ENCODE measurements around the gene KLC1.
"Not testable (repeated sequence)": the region's sequence is repeated elsewhere in the genome, so short reads cannot be mapped to it uniquely, and the experiment has no call there.

KLC1 gene

DNA sequence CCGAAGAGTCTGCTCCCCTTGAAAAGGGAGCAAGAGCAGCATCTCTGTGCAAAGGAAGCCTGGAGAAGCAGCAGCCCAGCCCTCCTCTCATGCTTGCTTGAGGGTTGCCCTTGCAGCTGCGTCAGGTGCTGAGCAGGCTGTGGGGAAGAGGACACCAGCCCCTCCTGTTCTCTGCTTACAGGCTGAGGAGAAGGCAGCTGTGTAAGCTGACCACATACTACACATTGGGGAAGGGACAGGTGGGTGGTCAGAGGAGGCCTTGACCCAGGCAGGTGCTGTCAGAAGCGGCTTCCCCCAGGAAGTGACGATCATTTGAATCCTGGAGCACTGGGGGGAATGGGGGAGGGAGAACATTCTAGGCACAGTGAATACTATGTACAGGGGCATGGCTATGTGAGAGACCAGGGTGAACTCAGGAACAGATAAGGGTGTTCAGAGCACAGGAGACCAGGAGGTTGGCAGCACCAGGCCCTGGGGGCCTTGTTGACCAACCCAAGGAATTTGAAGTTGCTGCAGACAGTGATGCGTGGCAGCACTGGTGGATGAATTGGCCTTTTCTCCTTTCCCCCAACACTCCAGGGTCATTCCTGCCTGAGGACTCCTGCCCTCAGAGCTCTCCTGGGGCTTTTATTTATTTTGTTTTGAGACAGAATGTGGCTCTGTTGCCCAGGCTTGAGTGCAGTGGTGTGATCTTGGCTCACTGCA is 2.7 kb upstream of the KLC1 start:
- no peak for DNase-seq

DNA sequence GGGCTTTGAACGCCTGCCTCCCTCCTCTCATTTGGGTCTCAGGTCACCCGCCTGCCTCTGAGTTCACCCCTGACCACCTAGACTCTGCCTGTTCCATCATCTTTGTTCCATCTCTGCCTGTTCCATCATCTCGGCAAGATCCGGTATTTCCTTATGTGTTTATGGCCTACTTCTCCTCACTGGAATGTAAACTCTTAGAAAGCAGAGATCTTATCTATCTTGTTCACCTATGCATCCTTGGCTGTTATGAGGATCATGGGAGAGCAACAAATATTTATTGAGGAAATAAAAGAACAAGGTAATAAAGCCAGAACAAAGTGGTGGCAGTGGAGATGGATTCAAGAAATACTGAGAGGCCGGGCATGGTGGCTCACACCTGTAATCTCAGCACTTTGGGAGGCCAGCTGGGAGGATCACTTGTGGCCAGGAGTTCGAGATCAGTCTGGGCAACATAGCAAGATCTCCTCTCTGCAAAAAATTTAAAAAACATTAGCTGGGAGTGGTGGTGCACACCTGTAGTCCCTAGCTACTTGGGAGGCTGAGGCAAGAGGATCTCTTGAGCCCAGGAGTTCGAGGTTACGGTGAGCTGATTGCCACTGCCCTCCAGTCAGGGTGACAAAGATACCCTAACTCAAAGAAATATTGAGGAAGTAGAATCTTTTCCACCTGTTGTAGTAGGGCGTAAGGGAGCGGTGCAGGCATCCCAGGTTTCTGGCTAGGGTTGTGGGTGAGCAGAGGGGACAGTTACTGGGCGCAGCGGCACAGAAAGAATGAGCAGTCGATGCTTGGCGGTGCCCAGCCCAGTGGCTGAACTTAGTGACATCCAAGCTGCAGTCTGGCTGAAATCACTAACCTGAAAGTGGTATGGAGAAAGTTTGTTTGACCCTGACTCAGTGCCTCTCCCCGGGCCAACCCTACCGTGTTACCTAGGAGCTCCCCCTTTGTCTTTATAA is 1.7 kb upstream of the KLC1 start:
- no peak for DNase-seq

DNA sequence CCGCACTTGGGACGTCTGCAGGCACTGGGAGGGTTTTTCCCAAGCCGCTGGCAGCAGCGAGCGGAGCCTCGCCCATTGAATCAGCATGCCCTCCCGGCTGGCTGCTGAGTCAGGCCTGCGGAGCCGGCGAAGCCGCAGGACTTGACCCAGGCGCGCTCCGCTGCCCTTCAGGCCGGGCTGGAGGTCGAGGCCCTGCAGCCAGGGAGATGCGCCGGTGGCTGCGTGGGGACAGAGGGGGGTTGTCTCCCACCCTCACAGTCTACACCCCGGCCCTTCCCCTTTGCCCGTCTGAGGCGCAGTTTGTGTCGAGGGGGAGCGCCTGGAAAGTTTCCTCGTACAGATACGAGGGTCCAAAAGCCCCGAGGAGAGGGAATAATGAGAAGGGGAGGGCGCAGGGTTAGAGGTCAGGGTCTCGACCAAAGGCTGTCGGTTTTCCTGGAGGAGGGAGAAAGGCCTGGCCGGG is 759 bp upstream of the KLC1 start:
- peak in 1 of 2 donors; percentile 12 for DNase-seq

DNA sequence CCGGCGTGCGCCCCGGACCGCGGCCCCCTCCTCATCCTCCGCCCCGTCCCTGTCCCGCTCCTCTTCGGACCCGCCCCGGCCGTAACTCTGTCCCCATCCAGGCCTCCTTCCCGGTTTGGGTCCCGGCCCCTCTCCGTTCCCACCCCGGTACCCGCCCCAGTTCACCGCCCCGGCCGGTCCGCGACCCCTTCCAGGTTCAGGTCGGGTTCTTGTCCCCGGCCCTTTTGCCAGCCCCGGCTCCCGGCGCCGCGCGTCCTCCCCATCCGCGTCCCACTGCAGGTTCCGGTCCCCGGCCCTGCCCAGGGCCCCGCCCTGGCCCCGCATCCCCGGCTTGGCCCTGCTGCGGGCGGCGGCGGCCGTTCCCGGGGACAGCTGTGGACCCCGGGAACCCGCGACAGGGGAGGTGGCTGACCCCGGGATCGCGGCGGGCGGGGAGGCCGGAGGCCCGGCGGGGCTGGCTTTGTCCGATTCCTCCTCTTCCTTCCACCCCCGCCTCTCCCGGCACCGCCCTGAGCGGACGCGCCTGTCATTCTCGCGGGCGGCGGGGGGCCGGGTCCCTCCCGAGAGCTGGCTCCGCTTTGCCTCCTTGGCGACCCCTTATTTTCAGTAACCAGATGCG is 601 bp downstream of the KLC1 start:
- DNase-seq: peak in 1 of 2 donors; percentile 26

DNA sequence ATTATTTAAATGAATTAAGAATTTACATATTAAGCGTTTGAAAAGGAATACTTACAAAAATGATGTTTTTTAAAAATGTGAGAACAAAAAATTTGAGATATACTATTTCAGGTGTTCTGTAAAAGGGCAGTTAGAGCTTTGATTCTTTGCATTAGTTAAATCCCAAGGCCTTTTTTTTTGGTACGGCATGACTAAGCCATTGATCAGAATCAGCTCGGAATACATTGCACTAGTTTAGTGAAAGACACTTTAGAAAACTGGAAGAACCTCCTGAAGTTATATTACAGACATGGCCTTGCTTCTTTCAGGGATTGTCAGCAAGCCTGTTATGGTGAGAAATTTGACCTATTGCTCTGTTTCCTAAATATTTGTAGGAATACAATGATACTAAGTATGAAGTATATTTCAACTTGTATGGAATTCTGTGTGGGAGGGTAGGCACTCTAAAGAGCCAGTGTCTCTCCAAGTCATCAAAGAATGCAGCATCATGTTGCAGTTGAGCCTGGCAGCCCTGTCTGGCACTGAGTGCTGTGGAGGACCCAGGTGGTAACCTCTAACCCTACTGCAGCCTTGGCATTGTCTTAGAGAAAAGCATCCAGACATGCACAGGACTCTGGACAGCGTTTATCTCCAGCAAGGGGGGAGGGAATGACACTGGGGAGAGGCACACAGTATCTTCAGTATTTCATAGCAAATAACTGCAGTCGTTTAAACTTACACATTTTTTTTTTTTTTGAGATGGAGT is 1.5 kb downstream of the KLC1 start:
- no peak for DNase-seq

DNA sequence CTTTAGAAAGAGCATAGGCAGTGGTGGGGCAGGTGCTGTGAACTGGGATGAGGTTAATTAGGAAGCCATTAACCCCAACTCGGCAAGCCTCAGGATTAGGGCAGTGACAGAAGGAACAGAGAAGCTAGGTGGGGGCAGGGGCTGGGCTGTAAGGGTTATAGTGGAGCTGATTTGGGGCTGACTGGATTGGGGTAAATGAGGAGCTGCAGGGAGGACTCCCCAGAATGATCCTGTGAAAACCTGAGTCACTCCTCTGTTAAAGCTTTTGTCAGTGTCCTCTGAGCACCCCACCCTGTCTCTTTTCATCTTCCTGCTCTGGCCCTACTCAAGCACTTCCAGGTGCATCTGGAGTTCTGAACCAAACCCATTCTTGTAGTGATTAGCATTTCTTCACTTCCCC is 4.4 kb downstream of the KLC1 start:
- no peak for DNase-seq

DNA sequence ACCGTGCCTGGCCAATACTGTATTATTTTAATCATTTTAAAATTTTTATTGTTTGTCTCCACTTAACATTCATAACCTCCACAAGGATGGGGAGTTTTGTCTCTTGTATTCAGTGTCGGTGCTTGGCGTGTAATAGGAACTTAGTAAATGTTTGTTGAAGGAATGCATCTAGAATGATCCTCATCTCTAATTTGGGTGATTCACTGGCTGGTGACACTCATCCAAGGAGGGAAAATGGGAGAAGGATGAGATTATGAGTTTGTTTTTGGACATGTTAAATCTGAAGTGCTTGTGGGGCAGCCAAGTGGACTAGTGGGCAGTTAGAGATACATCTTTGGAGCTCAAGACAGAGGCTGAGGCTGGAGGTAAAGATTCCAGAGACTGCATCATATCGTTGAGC is 5.1 kb downstream of the KLC1 start:
- no peak for DNase-seq

DNA sequence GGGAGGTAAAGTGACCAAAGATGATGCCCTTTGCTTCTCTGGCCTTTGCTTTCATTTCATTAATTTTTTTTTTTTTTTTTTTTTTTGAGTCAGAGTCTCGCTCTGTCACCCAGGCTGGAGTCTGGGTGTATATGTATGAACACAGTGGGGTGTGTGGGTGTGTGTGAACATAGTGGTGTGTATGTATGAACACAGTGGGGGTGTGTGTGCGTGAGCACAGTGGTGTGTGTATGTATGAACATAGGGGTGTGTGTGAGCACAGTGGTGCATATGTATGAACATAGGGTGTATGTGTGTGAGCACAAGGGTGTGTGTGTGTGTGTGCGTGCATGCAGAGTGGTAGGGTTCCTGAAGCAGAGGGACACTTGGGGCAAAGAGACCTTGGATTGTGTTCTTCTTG is 9.6 kb downstream of the KLC1 start:
- DNase-seq: no peak

DNA sequence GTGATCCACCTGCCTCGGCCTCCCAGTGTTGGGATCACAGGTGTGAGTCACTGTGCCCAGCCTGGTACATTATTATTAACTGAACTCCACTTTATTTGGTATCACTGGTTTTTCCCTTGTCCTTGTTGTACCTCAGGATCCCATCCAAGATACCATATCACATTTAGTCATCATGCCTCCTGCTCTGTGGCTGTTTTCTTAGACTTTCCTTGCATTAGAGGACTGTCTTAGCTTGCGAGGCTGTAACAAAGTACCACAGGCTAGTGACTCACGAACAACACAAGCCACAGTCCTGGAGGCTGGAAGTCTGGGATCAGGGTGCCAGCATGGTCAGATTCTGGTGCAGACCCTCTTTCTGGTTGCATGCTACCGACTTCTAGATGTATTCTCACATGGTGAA is 12.2 kb downstream of the KLC1 start:
- no peak for DNase-seq

DNA sequence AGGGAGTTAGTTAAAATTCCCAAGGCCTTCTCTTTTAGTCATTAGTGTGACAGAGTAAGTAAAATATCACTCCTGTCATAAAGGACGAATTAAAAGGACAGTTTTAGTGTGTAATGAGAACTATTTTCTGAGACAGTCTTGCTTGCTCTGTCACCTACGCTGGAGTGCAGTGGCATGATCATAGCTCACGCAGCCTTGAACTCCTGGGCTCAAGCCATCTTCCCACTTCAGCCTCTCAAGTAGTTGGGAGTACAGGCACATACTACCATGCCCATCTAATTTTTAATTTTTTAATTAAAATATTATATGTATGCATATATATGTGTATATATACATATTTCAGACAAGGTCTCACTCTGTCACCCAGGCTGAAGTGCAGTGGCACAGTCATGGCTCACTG is 17.2 kb downstream of the KLC1 start:
- no peak for DNase-seq

DNA sequence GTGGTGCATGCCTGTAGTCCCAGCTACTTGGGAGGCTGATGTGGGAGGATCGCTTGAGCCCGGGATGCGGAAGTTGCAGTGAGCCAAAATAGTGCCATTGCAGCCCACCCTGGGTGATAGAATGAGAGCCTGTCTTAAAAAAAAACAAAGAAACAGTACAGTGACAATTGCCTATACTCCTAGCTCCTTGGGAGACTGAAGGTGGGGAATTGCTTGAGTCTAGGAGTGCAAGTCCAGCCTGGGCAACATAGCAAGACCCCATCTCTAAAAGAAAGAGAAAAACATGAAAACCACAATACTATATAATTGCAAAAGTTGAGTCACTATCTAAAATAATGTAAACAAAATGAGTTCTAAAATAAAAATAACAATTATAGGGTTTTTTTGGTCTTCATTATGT is 20.0 kb downstream of the KLC1 start:
- no peak for DNase-seq

DNA sequence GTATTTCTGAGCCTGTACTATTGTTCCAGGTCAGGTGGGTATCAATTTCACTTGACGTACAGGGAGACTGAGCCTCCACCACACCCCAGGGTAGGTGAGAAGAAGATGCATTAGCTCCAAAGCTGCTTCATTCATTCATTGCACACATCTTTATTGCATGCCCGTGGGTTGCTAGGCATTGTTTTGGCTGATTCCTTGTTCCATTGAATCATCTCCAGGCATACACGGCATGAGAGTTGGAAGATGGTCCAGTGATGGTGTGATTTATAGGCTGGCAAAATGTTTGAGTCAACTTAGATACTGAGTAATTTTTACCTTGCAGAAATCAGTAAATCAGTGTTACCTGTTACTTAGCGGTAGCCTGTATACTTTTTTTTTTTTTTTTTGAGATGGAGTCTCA is 21.2 kb downstream of the KLC1 start:
- no peak for DNase-seq

DNA sequence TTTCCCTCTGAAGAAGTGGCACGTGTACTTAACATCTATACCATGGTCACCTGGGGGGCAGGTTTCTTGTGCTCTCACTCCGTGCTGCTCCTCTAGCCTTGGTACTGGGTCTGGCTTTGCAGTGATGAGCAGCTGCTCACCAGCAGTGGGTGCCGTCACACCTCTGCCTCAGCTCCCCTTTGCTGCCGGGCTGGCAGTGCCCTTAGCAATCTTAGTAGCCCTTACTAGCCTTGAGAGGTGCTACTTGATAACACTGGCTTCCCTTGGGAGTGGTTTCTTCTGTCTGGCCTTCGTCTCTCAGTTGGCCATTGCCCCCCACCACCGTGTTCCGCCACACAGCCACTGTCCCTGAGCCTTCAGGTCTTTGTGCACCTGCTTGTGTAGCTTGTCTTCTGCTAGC is 22.6 kb downstream of the KLC1 start:
- no peak for DNase-seq

DNA sequence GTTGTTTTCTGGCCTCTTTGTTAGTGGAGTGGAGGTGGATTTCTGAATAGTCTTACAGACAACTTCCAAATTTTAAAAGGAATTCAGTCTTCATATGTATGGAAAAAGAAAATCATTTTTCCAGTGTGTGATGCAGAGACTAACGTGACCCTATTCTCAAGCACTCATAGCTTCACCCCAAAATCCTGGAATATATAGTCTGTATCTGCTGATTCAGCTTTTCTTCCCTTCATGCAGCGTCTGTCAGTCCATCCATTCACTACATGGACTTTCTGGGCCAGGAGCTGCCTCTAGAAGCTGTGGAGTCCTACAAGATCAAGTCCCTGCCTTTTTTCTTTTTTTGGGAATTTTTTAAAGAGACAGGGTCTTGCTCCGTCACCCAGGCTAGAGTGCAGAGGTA is 23.8 kb downstream of the KLC1 start:
- DNase-seq: no peak

DNA sequence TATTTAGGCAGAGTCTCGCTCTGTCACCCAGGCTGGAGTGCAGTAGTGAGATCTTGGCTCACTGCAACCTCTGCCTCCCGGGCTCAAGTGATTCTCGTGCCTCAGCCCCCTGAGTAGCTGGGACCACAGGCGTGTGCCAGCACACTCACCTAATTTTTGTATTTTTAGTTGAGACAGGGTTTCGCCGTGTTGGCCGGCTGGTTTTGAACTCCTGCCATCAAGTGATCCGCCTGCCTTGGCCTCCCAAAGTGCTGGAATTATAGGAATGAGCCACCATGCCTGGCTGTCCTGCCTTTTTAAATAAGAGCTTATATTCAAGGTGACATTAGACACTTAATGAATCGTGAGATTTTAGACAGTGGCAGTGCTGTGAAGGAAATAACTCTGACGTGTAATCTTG is 24.3 kb downstream of the KLC1 start:
- DNase-seq: not testable (repeated sequence)

DNA sequence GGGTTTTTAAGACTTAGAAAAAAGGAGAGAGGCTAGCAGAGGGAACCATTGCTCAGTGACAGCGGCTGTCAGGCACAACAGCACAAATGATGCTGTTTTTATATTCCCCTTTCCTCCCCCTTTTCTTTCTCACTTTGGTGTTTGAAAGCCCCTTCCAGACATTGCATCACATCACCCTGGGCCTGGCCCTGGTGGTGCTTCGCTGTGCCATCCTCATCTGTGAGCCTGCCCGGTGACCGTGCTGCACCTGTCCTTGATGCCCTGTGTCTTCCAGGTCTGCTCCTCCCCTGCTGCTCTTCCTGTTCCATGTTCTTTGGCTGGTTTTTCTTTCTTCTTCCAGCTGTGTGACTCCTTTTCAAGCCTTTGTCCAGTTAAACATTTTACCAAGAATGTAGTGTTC is 24.8 kb downstream of the KLC1 start:
- no peak for DNase-seq

DNA sequence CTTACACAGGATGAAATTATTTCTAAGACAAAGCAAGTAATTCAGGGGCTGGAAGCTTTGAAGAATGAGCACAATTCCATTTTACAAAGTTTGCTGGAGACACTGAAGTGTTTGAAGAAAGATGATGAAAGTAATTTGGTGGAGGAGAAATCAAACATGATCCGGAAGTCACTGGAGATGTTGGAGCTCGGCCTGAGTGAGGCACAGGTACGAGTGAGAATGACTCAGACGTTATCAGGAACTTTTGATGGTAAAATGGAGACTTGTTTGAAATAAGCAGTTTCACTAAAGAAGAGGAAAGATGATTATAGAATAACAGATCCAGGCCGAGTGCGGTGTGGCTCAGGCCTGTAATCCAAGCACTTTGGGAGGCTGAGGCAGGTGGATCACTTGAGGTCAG is 25.6 kb downstream of the KLC1 start:
- DNase-seq: no peak

DNA sequence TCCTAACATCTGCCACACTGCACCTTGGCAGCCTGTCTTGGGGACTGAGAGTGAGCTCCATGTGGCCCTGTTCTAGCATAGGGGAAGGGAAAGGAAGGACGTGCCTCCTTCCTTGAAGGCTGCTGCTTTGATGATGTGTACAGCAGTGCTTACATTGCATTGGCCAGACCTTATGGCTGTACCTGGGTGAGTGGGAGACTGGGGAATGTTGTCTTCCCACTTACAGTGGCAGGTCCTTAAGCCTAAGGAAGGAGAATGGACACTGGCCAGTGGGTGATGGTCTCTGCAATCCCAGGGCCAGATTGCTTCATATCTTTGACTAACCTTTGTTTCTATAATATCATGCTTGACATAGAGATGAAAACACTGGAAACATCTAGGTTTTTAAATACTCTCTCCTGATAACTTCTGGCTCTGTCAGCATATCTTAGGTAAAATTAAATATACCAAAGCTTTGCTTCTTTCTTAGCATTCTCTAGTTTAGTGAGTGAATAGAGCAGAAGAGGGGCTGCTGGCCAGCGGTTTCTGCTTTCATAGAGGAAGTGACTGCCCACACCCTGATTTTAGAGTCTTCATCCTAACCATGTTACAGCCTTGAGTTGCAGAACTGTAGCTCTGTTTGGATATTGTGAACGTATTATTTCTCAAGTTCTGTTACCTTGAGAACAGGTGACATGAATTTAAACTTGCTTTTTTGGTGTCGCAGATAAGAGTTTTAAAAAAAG is 27.2 kb downstream of the KLC1 start:
- DNase-seq: no peak

DNA sequence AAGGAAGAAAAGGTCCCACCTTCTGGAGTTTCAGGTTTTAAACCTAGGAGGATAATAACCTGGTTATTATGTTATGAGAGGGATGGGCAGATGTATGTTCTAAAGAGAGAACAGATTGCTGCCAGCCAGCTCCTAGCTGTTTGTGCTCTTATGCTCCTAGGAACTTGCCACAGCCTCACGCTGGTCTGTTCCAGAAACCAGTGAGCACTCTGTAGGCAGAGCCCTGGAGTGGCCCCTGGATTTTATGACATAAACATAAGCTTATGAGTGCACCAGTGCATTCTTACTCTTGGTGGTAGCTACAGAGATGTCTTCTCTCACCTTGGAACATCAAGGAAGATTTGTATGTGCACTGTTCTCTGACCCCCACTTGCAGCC is 27.7 kb downstream of the KLC1 start:
- no peak for DNase-seq

DNA sequence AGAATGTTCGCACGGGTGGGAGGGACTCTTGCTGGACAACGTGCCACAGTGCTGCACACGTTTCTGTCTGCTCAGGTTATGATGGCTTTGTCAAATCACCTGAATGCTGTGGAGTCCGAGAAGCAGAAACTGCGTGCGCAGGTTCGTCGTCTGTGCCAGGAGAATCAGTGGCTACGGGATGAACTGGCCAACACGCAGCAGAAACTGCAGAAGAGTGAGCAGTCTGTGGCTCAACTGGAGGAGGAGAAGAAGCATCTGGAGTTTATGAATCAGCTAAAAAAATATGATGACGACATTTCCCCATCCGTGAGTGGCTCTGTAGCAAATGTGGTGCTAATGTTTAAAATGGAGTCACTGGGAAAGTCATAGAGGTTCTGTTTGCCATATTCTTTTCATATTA is 28.5 kb downstream of the KLC1 start:
- no peak for DNase-seq

DNA sequence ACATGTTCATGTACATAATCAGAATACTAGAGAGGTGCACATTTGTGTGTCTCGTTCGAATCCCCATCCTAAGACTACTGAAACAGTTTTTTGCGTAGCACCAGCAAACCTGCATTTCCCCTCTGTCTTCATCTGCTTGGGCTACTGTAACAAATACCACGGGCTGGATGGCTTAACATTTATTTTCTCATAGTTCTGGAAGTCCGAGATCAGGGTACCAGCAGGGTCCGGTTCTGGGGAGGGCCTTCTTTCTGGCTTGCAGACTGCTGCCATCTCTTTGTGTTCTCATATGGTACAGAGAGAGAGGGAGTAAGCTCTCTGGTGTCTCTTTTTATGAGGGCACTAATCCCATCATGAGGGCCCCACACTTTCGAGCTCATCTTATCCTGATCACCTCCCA is 30.6 kb downstream of the KLC1 start:
- no peak for DNase-seq

DNA sequence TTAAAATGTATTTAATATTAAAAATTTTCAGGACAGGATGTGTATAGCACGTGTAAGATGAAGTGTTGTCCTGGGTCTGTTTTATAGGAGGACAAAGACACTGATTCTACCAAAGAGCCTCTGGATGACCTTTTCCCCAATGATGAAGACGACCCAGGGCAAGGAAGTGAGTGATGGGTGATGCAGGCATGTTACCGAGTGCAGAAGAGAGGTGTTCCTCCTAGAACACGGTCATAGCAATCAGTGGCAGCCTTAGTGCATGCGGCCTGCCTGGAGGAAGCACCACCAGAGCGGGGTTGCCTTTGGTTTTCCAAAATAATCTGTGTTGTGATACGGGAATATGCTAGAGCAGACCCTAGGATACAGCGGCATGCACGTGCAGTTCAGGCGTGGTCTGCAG is 33.0 kb downstream of the KLC1 start:
- no peak for DNase-seq

Measured in activated CD4-positive, alpha-beta T cell treated with anti-CD3 and anti-CD28 coated beads for 4 hours (primary cell).